ENCODE results near the gene LYZL6. TPM values are rescaled to one million over a fixed set of nuclear protein-coding genes. Genes with fewer than 3 reads are reported as not detected.
"Not testable (repeated sequence)": the region's sequence is repeated elsewhere in the genome, so short reads cannot be mapped to it uniquely, and the experiment has no call there.

LYZL6 gene
- polyA plus RNA-seq, 1 donor (not counting 4 experiments of a cell fraction or from before 2014, with no cell fraction given): not detected

DNA sequence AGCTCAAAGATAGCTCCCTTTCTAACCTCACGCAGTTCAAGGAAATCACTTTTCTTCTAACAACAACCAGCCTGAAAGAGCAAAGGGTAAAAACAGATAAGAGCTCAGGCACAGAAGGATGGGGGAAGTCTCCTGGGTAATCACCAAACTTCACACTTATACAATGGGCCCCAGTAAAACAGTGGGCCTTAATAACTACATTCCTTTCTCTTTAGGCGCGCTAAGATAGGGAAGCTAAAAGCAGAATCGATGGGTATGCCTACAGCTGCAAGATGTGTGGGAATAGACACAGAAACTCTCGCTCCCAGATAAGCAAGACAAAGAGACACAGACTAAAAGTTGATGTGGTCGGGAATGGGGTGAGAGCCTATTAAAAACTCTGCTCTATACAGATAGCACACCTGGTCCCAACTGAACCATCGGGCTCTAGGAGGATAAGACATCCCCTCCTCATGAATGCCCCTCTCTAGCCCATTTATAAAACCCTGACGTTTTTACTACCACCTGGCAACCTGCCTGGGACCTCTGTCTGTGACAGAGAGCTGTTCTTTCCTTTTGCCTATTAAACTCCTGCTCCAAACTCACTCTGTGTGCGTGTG is 826 bp downstream of the LYZL6 start:
- DNase-seq (ENCODE audit: low read depth, low spot score) (no peak), FAIRE-seq (no peak)
- TF ChIP-seq EZH2 (IDR thresholded peaks at IDR 0.05; ENCODE audit: low read length): no peak
- no peak for TF ChIP-seq CTCF (optimal IDR thresholded peaks at IDR 0.05 in 1 of 3, IDR thresholded peaks at IDR 0.05 in 1 of 3, conservative IDR thresholded peaks at IDR 0.05 in 1 of 3; ENCODE audit: extremely low read depth in 1 of 3, insufficient read depth in 2 of 3, low read length in 3 of 3)
- Histone ChIP-seq H3K27me3 (ENCODE audit: control insufficient read depth, extremely low read depth, insufficient read depth, low read length) (peaks cover 4% of the 10 kb centered on the region), H3K27ac (ENCODE audit: control insufficient read depth, insufficient read depth, low read length) (no peak overlapping the region), H3K36me3 (ENCODE audit: control insufficient read depth in 2 of 2, extremely low read depth in 1 of 2, insufficient read depth in 2 of 2, low read length in 2 of 2) (no peaks in the 10 kb centered on the region), H3K9me1 (ENCODE audit: control insufficient read depth, extremely low read depth, insufficient read depth, low read length) (no peaks in the 10 kb centered on the region), H2AFZ (ENCODE audit: control insufficient read depth, low read length) (no peak overlapping the region), H3K4me1 (ENCODE audit: control insufficient read depth, extremely low read depth, insufficient read depth, low read length) (no peaks in the 10 kb centered on the region), H3K9me3 (ENCODE audit: control insufficient read depth, low read depth, low read length) (no peaks in the 10 kb centered on the region), H4K20me1 (ENCODE audit: control insufficient read depth, extremely low read depth, insufficient read depth, low read length) (no peaks in the 10 kb centered on the region), H3K4me2 (ENCODE audit: control insufficient read depth, extremely low read depth, insufficient read depth, low read depth, low read length) (no peak overlapping the region), H3K79me2 (ENCODE audit: control insufficient read depth, insufficient read depth, low read length) (no peaks in the 10 kb centered on the region), H3K4me3 (ENCODE audit: control insufficient read depth in 2 of 3, extremely low read depth in 1 of 3, insufficient read depth in 2 of 3, low read depth in 1 of 3, low read length in 3 of 3) (no peak overlapping the region), H3K9ac (ENCODE audit: control insufficient read depth, extremely low read depth, insufficient read depth, low read length) (no peak overlapping the region)
- dilution Hi-C loops (cut with MboI; ENCODE audit: extremely low pct_ligation_motif_present, low sequenced_read_pairs): no loop called here

- DNase-seq (ENCODE audit: low read depth, low spot score); H3K9ac ChIP-seq (ENCODE audit: control insufficient read depth, extremely low read depth, insufficient read depth, low read length); H3K9me1 ChIP-seq (ENCODE audit: control insufficient read depth, extremely low read depth, insufficient read depth, low read length); H3K4me1 ChIP-seq (ENCODE audit: control insufficient read depth, extremely low read depth, insufficient read depth, low read length); H3K9me3 ChIP-seq (ENCODE audit: control insufficient read depth, low read depth, low read length); H4K20me1 ChIP-seq (ENCODE audit: control insufficient read depth, extremely low read depth, insufficient read depth, low read length); H3K36me3 ChIP-seq (ENCODE audit: control insufficient read depth in 2 of 2, extremely low read depth in 1 of 2, insufficient read depth in 2 of 2, low read length in 2 of 2); H3K4me3 ChIP-seq (ENCODE audit: control insufficient read depth in 2 of 3, extremely low read depth in 1 of 3, insufficient read depth in 2 of 3, low read depth in 1 of 3, low read length in 3 of 3); H3K4me2 ChIP-seq (ENCODE audit: control insufficient read depth, extremely low read depth, insufficient read depth, low read depth, low read length); H3K27me3 ChIP-seq (ENCODE audit: control insufficient read depth, extremely low read depth, insufficient read depth, low read length); FAIRE-seq; H2AFZ ChIP-seq (ENCODE audit: control insufficient read depth, low read length); H3K27ac ChIP-seq (ENCODE audit: control insufficient read depth, insufficient read depth, low read length); dilution Hi-C loops (cut with MboI; ENCODE audit: extremely low pct_ligation_motif_present, low sequenced_read_pairs); H3K79me2 ChIP-seq (ENCODE audit: control insufficient read depth, insufficient read depth, low read length): not testable (repeated sequence)
These were observed 5.0 kb downstream of the LYZL6 start for GRCh38 chr17:35938492-35938891.

GRCh38 chr17:35936063-35936462 is 7.5 kb downstream of the LYZL6 start:
- FAIRE-seq: no peak
- no peaks in the 10 kb centered on the region for H3K9me3 ChIP-seq (ENCODE audit: control insufficient read depth, low read depth, low read length)
- H3K9me1 ChIP-seq (ENCODE audit: control insufficient read depth, extremely low read depth, insufficient read depth, low read length): no peaks in the 10 kb centered on the region
- no peak for DNase-seq (ENCODE audit: low read depth, low spot score)
- no peaks in the 10 kb centered on the region for H3K79me2 ChIP-seq (ENCODE audit: control insufficient read depth, insufficient read depth, low read length)
- H3K4me3 ChIP-seq (ENCODE audit: control insufficient read depth in 2 of 3, extremely low read depth in 1 of 3, insufficient read depth in 2 of 3, low read depth in 1 of 3, low read length in 3 of 3): no peak overlapping the region
- no peaks in the 10 kb centered on the region for H3K36me3 ChIP-seq (ENCODE audit: control insufficient read depth in 2 of 2, extremely low read depth in 1 of 2, insufficient read depth in 2 of 2, low read length in 2 of 2)
- H2AFZ ChIP-seq (ENCODE audit: control insufficient read depth, low read length): no peak overlapping the region
- dilution Hi-C loops (cut with MboI; ENCODE audit: extremely low pct_ligation_motif_present, low sequenced_read_pairs): no loop called here
- no peaks in the 10 kb centered on the region for H3K4me1 ChIP-seq (ENCODE audit: control insufficient read depth, extremely low read depth, insufficient read depth, low read length)
- no peak overlapping the region for H3K4me2 ChIP-seq (ENCODE audit: control insufficient read depth, extremely low read depth, insufficient read depth, low read depth, low read length)
- H3K27ac ChIP-seq (ENCODE audit: control insufficient read depth, insufficient read depth, low read length): no peak overlapping the region
- no peaks in the 10 kb centered on the region for H4K20me1 ChIP-seq (ENCODE audit: control insufficient read depth, extremely low read depth, insufficient read depth, low read length)
- no peak overlapping the region for H3K9ac ChIP-seq (ENCODE audit: control insufficient read depth, extremely low read depth, insufficient read depth, low read length)
- no peaks in the 10 kb centered on the region for H3K27me3 ChIP-seq (ENCODE audit: control insufficient read depth, extremely low read depth, insufficient read depth, low read length)
- TF ChIP-seq EZH2 (IDR thresholded peaks at IDR 0.05; ENCODE audit: low read length) (no peak), CTCF (optimal IDR thresholded peaks at IDR 0.05 in 1 of 3, IDR thresholded peaks at IDR 0.05 in 1 of 3, conservative IDR thresholded peaks at IDR 0.05 in 1 of 3; ENCODE audit: extremely low read depth in 1 of 3, insufficient read depth in 2 of 3, low read length in 3 of 3) (no peak)
